DLD1 (cell line): ENCODE results near the gene CFAP46.

Source experiments
- in situ Hi-C: cut with HindIII; loops from 2 replicates; pipeline ENCODE4 v1.10.0; 2017; ENCODE audit warnings: low sequenced_read_pairs

CFAP46 gene

GRCh38 chr10:132980426-132981172, 38.2 kb upstream of the CFAP46 start:
- in situ Hi-C loops: no loop called here

DNA sequence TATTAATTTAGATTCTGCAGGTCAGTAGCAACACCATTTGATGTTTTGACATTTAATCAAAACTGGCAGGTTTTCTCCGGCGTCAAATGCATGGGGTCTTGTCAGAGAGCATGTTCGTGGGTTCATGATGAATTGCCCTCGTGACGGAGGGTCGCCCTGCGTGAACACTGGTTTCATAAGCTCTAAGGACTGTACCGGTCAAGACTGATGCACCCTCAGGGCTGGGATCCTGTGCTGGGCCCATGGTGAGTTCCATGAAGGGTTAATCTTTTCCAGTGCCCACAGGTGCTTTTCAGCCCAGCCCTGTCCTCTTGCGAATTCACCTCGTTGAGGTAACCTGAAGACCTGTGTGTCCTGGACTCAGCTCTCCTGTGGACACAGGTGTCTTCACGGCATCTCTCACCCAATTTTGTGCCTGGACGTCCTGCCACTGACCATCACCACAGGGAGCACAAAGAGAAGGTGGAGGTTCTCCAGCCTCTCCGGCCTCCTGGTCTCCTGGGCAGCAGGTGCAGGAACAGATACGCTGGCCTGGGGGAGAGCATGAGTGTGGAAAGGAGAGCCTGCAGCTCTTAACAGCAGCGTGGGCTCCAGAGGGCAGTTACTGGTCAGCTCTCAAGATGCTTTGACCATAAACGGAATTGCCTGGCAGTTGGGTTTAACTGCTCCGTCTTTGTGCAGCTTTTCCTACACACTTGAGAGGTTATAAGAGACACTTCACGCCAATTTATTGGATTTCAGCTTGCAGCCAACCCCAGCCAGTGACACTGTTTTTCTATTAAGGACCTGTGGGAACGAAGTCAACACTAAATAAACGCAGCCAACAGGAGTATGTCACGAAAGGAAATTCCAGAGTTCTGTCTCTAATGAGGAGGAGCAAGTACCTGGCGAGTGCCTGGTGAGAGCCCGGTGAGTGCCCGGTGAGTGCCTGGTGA, 37.4 kb upstream of the CFAP46 start:
- in situ Hi-C loops: no loop called here

- in situ Hi-C loops: no loop called here
These were observed 36.2 kb upstream of the CFAP46 start for GRCh38 chr10:132978542-132978941.

DNA sequence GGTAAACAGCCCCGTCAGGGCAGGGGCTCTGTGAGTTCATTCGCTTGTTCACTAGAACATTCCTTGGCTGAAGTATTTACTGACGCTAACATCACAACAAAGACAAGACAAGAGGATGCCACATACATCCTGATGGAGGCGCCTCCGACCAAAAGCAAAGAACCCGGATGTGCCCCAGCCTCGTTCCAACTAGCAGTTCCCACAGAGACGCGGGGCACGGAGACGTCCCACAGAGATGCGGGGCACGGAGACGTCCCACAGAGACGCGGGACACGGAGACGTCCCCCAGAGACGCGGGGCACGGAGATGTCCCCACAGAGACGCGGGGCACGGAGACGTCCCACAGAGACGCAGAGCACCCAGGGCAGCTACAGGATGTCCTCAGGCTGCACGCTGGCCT, 35.4 kb upstream of the CFAP46 start:
- in situ Hi-C loops: no loop called here

GRCh38 chr10:132977076-132977475, 34.7 kb upstream of the CFAP46 start:
- in situ Hi-C loops: no loop called here

DNA sequence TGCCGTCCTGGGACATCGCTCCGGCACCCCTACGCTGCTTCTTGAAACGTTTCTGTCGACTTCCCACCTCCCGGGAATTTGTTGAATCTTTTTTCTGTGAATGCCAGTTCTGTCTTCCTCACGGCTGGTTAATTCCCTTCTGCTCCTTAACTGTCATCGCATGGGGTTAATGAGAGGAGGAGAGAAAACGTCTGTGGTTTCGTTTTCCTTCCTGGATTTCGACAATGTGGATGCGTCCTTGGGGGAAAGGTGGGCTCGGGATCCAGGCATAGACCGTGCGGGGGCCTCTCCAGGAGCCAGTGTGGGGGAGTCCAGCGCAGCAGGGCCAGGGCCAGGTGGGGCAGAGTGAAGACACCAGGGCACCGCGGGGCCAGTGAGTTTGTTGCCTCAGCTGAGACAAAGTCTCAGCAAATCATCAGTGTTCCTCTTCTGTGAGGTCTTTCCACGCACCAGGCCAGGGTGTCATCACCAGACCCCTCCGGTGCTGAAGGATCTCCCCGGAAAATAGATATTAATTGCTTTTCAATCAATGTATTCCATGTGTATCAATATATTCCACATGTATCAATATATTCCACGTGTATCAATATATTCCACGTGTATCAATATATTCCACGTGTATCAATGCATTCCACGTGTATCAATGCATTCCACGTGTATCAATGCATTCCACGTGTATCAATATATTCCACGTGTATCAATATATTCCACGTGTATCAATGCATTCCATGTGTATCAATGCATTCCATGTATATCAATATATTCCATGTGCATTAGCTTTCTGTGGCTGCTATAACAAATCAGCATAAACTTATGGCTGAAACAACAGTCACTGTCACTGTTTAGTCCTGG, 33.7 kb upstream of the CFAP46 start:
- in situ Hi-C loops: no loop called here

DNA sequence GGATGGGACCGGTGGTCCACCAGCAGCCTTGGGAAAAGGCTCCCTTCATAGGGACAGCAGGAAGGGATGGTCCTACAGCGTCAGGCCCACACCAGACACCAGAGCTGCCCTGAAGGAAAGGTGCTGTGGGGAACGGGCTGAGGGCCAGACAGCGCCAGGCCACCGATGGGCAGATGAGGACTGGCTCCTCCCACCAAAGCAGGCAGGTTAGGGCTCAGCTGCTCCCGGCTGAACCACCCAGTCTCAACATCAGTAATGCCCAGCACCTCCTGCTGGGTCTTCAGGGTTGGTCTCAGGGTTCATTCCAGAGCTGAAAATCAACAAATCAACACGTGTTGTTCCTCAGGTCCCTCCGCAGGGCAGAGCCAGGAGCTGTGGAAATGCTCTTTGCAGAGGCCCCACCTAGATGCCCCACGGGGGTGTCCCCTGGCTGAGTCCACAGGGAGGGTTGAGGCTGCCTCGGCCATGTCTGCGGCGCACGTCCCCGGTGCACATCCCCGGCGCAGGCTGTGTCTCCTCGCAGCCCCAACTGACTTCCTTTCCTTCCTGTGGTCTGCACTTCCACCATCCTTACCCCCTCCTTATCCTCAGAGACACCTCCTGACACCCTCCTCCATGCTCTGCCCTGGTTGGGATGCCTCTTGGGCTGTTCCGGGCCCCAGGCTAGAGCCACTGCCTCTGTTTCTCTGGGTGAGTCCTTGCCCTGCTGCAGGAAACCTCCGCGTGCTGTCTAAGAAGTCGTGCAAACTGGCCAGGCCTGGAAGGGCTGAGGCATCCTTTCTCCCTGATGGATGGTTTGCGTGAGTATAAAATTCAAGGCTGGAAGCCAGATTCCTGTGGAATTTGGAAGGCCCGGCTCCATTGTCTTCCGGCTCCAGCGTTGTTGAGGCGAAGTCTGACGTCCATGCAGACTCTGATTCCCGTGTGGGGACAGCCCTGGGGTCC, 32.8 kb upstream of the CFAP46 start:
- in situ Hi-C loops: no loop called here

DNA sequence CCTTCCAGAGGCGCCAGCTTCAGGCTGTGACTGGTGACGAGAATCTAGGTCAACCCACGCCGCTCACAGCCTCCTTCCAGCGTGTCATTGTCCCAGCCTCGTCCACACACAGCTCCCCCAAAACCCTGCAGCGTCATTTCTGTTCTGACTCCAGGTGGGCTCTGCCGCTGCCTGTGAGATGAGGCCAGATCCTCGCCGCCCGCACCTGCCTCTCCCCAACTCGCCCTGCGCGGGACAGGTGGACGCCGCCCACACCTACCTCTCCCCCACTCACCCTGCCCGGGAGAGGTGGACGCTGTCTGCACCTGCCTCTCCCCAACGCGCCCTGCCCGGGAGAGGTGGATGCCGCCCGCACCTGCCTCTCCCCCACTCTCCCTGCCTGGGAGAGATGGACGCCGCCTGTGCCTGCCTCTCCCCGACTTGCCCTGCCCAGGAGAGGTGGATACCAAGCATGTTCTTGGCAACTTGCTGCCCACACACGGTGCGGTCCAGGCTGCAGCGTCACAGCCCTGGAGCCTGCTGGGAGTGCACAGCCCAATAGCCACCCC, 32.0 kb upstream of the CFAP46 start:
- in situ Hi-C loops: no loop called here

DNA sequence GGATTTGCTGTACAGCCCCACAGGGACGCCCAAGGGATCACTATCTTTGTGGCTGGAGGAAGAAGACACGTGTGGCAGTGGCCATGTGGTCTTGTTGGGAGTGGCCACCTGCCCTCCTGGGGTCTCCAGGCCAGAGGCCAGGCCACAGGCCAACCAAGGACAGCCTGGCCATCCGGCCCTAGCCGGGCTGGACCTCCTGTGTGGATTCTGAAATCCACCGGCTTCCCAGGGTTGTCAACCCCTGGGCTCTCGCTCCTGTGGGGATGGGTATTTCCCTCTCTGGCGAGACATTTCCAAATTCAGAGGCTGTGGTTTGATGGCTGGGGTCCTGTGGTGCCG, 31.5 kb upstream of the CFAP46 start:
- in situ Hi-C loops: no loop called here

GRCh38 chr10:132972986-132973902, 30.9 kb upstream of the CFAP46 start:
- in situ Hi-C loops: no loop called here

- in situ Hi-C loops: no loop called here
These were observed 30.0 kb upstream of the CFAP46 start for GRCh38 chr10:132972149-132972985.

- in situ Hi-C loops: no loop called here
These were observed 29.2 kb upstream of the CFAP46 start for GRCh38 chr10:132971448-132972148.

GRCh38 chr10:132970641-132971438, 28.5 kb upstream of the CFAP46 start:
- in situ Hi-C loops: no loop called here

- in situ Hi-C loops: no loop called here
These were observed 25.2 kb upstream of the CFAP46 start for GRCh38 chr10:132967540-132967939.

DNA sequence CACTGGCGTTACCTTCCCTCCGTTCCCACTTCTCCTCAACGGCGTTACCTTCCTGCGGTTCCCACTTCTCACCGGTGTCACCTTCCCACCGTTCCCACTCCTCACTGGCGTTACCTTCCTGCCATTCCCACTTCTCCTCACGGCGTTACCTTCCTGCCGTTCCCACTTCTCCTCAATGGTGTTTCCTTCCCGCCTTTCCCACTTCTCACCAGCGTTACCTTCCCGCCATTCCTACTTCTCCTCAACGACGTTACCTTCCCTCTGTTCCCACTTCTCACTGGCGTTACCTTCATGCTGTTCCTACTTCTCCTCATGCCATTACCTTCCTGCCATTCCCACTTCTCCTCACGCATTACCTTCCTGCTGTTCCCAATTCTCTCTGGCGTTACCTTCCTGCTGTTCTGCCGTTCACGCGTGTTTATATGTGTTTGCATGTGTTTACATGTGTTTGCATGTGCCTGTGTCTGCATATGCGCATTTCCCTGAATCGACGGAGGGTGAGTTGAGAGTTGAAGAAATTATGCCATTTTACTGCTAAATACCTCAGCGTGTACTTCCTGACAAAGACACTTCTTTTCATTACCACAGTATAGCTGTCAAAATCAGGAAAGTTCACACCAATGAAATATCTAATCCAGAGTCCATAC, 23.2 kb upstream of the CFAP46 start:
- in situ Hi-C loops: no loop called here
